ENCODE data around the gene DNMT1.

GRCh38 chr19:10158071-10158470 lies 36.7 kb downstream of the DNMT1 start:
- TF ChIP-seq CTCF (IDR thresholded peaks at IDR 0.05; ENCODE audit: poor library complexity, severe bottlenecking) = no peak
- TF ChIP-seq EP300 (conservative IDR thresholded peaks at IDR 0.05; ENCODE audit: poor library complexity, severe bottlenecking) = no peak
- no peak for TF ChIP-seq POLR2AphosphoS5 (IDR thresholded peaks at IDR 0.05)
- no peak for TF ChIP-seq REST (IDR thresholded peaks at IDR 0.05; ENCODE audit: borderline replicate concordance)
- TF ChIP-seq TAF1 (IDR thresholded peaks at IDR 0.05; ENCODE audit: low read depth) = no peak
- no peak for TF ChIP-seq EZH2 (IDR thresholded peaks at IDR 0.05; ENCODE audit: borderline replicate concordance, insufficient read depth, low read length, poor library complexity, severe bottlenecking)
